K562 (cell line): ENCODE measurements around the gene PIGX. TPM values are rescaled to one million over a fixed set of nuclear protein-coding genes. Genes with fewer than 3 reads are reported as not detected.

Source experiments
- ATAC-seq: fragments of 200-7000 bp; cut with Tn5 transposase; 3 replicates; pipeline ENCODE4 v1.9.1; 2020; ENCODE audit warnings: moderate library complexity
- BruUV-seq: library from RNA; stranded (reverse); fragments of 400-500 nt; replicated peaks from 2 replicates; lab custom pipeline; 2021; lab: Mats Ljungman, UMichigan
- CTCF ChIA-PET: fragments of 300-600 bp; formaldehyde crosslinking; extraction: SDS; loops from one replicate; lab custom pipeline; 2021; ENCODE audit warnings: low intra/inter-chr PET ratio; lab: Yijun Ruan, JAX
- POLR2A ChIA-PET: fragments of 300-600, 350-650 bp; sonication (Branson Sonifier 250); formaldehyde crosslinking; extraction: SDS; loops from one replicate; lab custom pipeline; 2021; ENCODE audit warnings: antibody characterized with exemption, inconsistent platforms; lab: Yijun Ruan, JAX
- DNase-seq, 4 experiments: peaks; one replicate each; pipeline versions ENCODE4 v3.0.0 to v3.0.0-alpha.2; 2011 to 2018; ENCODE audit warnings: low spot score in 3 of 4, mixed read lengths in 3 of 4; ENCODE audit errors: extremely low read depth in 1 of 4
- FAIRE-seq: peaks from 2 replicates; lab custom pipeline; 2011; peaks lifted over from hg19 to GRCh38; lab: Jason Lieb, UNC
- H2AFZ ChIP-seq: 2 replicates; pipeline ENCODE4 v1.6.0; 2011; ENCODE audit warnings: low read depth, low read length, control low read depth, inconsistent platforms
- H3K27ac ChIP-seq: fragments of 200-600 bp; 3 replicates; pipeline ENCODE4 v1.8.0; 2011; ENCODE audit warnings: low read depth, mild to moderate bottlenecking, control low read depth, inconsistent platforms, low read length, moderate library complexity, mixed read lengths; ENCODE audit errors: extremely low read depth
- H3K27me3 ChIP-seq, 2 experiments: fragments of 300-600 bp in 1 of 2; 2 replicates in 1 of 2; 3 replicates in 1 of 2; pipeline versions ENCODE4 v1.6.0 to v1.8.0; 2011; ENCODE audit warnings: inconsistent platforms in 2 of 2, low read length in 2 of 2, mild to moderate bottlenecking in 1 of 2, mixed read lengths in 1 of 2, moderate library complexity in 1 of 2; ENCODE audit not compliant: control insufficient read depth in 2 of 2, insufficient read depth in 2 of 2
- H3K36me3 ChIP-seq: fragments of 300-600 bp; 3 replicates; pipeline ENCODE4 v1.8.0; 2011; ENCODE audit warnings: mild to moderate bottlenecking, low read length, inconsistent platforms; ENCODE audit not compliant: control insufficient read depth, insufficient read depth
- H3K4me1 ChIP-seq, 2 experiments: fragments of 200-600 bp in 1 of 2; replicated peaks in 1 of 2; 2 replicates in 1 of 2; 3 replicates in 1 of 2; pipeline versions ENCODE4 v1.5.1 to v1.8.0; 2011; ENCODE audit warnings: inconsistent platforms in 2 of 2, low read length in 2 of 2, mild to moderate bottlenecking in 1 of 2, mixed read lengths in 1 of 2, moderate library complexity in 1 of 2; ENCODE audit not compliant: control insufficient read depth in 2 of 2, insufficient read depth in 2 of 2
- H3K4me2 ChIP-seq: 2 replicates; pipeline ENCODE4 v1.6.1; 2011; ENCODE audit warnings: low read length, control low read depth, inconsistent platforms, mixed read lengths; ENCODE audit not compliant: insufficient read depth
- H3K4me3 ChIP-seq: fragments of 200-600 bp; sonication (generic), shearing (Covaris generic); 2 replicates; pipeline ENCODE4 v1.5.1; 2016; ENCODE audit warnings: control low read depth, inconsistent platforms
- H3K79me2 ChIP-seq: fragments of 200-600 bp; 3 replicates; pipeline ENCODE4 v1.8.0; 2011; ENCODE audit warnings: low read length, inconsistent platforms; ENCODE audit not compliant: control insufficient read depth, insufficient read depth
- H3K9ac ChIP-seq, 2 experiments: 2 replicates each; pipeline versions ENCODE4 v1.6.0 to v1.6.1; 2011; ENCODE audit warnings: low read depth in 2 of 2, low read length in 2 of 2, control low read depth in 1 of 2, inconsistent platforms in 1 of 2, mild to moderate bottlenecking in 1 of 2, mixed read lengths in 1 of 2; ENCODE audit not compliant: insufficient read depth in 1 of 2
- H3K9me1 ChIP-seq: one replicate; pipeline ENCODE4 v1.6.0; 2011; ENCODE audit warnings: inconsistent platforms, mild to moderate bottlenecking, low read length, moderate library complexity; ENCODE audit not compliant: control insufficient read depth, insufficient read depth
- H3K9me3 ChIP-seq: replicated peaks from 2 replicates; pipeline ENCODE4 v1.5.1; 2011; ENCODE audit warnings: low read depth, low read length, inconsistent platforms; ENCODE audit not compliant: control insufficient read depth, insufficient read depth
- H4K20me1 ChIP-seq: replicated peaks from 2 replicates; pipeline ENCODE4 v1.6.1; 2011; ENCODE audit warnings: low read length, inconsistent platforms, mixed read lengths; ENCODE audit not compliant: control insufficient read depth, insufficient read depth
- CBX1 ChIP-seq: sonication (generic); IDR thresholded peaks from 2 replicates; pipeline ENCODE4 v1.6.1; 2016; ENCODE audit warnings: antibody characterized with exemption, low read depth, mild to moderate bottlenecking
- HMG20B ChIP-seq: fragments of 250-450 bp; sonication (Bioruptor Pico); IDR thresholded peaks from 2 replicates; pipeline ENCODE4 v1.5.0; 2021; ENCODE audit warnings: mild to moderate bottlenecking
- MCM7 ChIP-seq, 2 experiments: fragments of 450-650 bp; IDR thresholded peaks; 2 replicates each; pipeline ENCODE4 v1.6.1; 2016 to 2018
- RBBP5 ChIP-seq: fragments of 200-600 bp; sonication (generic); IDR thresholded peaks from 2 replicates; pipeline ENCODE4 v1.6.1; 2012; ENCODE audit warnings: borderline replicate concordance, mild to moderate bottlenecking, low read length, control low read depth, inconsistent platforms; ENCODE audit not compliant: insufficient read depth, poor library complexity, severe bottlenecking
- ZNF830 ChIP-seq: fragments of 250-450 bp; sonication (Bioruptor Pico); IDR thresholded peaks from 2 replicates; pipeline ENCODE4 v1.5.0; 2021; ENCODE audit warnings: mild to moderate bottlenecking
- WGBS: fragments of 100-300 bp; shearing (Covaris generic); methylation state at CpG from one replicate; pipeline ENCODE4 v1.1.6; 2016; ENCODE audit warnings: low coverage, mixed read lengths; ENCODE audit not compliant: insufficient coverage; ENCODE audit errors: missing lambda C conversion rate; 5-methylcytosine and 5-hydroxymethylcytosine counted together
- in situ Hi-C: fragments of 300-500 bp; cut with MboI; formaldehyde crosslinking; loops from 4 replicates; pipeline ENCODE4 v1.15.0; 2018; ENCODE audit warnings: inconsistent platforms, mixed read lengths
- intact Hi-C: fragments of 100-400 bp; cut with micrococcal nuclease; formaldehyde crosslinking; loops from 2 replicates; pipeline ENCODE4 v1.14.2; 2022
- polyA plus RNA-seq, 8 experiments: library from polyadenylated mRNA; depleted of rRNA in 4 of 8; stranded (reverse) in 5 of 8; unstranded in 3 of 8; fragments of >200 nt; fragmentation: Nextera tagmentation in 2 of 8; fragmentation: Illumina TruSeq in 1 of 8; extraction: Ambion mirVana in 2 of 8; extraction: Trizol in 1 of 8; gene quantifications; 2 replicates each; pipeline versions ENCODE4 v1.2.1 to v1.2.3, GENCODE V29; 2011 to 2014; ENCODE audit warnings: inconsistent platforms in 1 of 8, missing spikeins in 1 of 8
- total RNA-seq, 7 experiments: library from RNA; depleted of rRNA in 6 of 7; stranded (reverse); fragments of >200 nt in 6 of 7; fragmentation: Illumina TruSeq in 2 of 7; extraction: Trizol in 2 of 7; gene quantifications; 2 replicates each; pipeline versions ENCODE4 v1.2.1 to v1.2.3, GENCODE V29; 2011 to 2021; ENCODE audit warnings: low replicate concordance in 1 of 7
- TF ChIP-seq, protein P1 (sequence below), 2 experiments: fragments of 450-650 bp; IDR thresholded peaks; 2 replicates each; pipeline ENCODE4 v1.6.1; 2016
- TF ChIP-seq, protein P2 (sequence below): fragments of 450-650 bp; IDR thresholded peaks from 2 replicates; pipeline ENCODE4 v1.6.1; 2018; ENCODE audit not compliant: partially characterized antibody
- TF ChIP-seq, protein P3 (sequence below): sonication (generic); formaldehyde crosslinking; IDR thresholded peaks from 2 replicates; pipeline ENCODE4 v1.8.1; 2023; ENCODE audit warnings: mild to moderate bottlenecking, missing genetic modification reagents
- TF ChIP-seq, protein P4 (sequence below): fragments of 450-650 bp; IDR thresholded peaks from 2 replicates; pipeline ENCODE4 v1.6.1; 2014; ENCODE audit warnings: low read depth, mild to moderate bottlenecking, moderate library complexity, borderline replicate concordance
- TF ChIP-seq, protein P5 (sequence below): fragments of 250-450 bp; sonication (Bioruptor Pico); IDR thresholded peaks from 2 replicates; pipeline ENCODE4 v1.8.0; 2021; ENCODE audit warnings: mild to moderate bottlenecking, moderate library complexity

PIGX gene
- total and polyA plus RNA-seq, 9 of the 15 experiments (the other 6 are each of a cell fraction or from before 2014, with no cell fraction given): 3.7 to 36.3 (median 26.9) TPM

DNA sequence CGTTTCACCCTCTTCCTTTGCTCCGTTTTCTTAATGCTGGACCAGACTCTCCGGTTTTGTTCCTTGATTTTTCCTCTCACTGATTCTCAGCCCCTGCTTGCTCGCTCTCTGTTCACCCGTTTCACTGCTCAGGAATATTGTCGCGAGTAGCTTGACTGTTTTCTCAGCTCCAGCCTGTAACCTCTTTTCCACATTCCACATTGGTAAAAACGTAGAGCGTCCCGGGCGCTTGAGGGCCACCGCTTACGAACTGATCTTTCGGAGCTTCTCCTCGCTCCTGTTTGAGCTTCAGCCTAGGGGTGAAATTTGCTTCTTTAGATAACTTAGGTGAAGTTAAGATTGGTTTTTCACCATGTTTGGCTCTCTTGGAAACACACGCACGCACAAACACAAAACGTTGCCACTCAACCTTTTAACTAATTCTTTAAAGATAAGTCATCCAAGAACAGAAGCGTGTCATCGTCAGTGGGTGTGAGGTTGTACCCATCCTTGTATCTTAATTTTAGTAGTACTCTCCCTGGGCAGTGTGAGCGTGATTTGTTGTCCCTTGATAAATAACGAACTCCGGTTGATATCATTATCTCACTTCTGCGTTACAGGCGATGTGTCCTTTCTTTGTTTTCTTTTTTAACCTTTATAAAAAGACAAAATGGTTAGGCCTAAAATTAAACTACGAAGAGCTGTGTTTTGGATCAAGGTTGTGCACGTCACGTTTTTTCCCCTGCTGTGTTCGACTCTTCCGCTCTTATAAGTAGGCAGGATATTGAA, 28.5 kb downstream of the PIGX start:
- H3K27me3 ChIP-seq: no peaks in the 10 kb centered on the region
- no peaks in the 10 kb centered on the region for H3K9me1 ChIP-seq
- peak; percentile 20 for ATAC-seq
- ChIA-PET CTCF (no interaction called here), POLR2A (interaction anchor here (0.5 to 1.6 kb wide), 16 partner anchors 10 to 623 kb away, joined by 3 to 6 read pairs (median 4); partner anchors contain the start of genes CEP19, FBXO45, PIGX and WDR53)
- WGBS: under 1% methylated on average over 30 of the region's 30 CpGs
- FAIRE-seq: peak; percentile 73
- H3K9me3 ChIP-seq: no peaks in the 10 kb centered on the region; the same call in 1 of the 2 replicates
- peak overlapping the region; percentile 97 for H3K4me3 ChIP-seq
- peaks cover 59% of the 10 kb centered on the region for H3K79me2 ChIP-seq
- H3K9ac ChIP-seq: peak overlapping the region; percentile 96 to 99
- H4K20me1 ChIP-seq: no peaks in the 10 kb centered on the region
- peak overlapping the region; percentile 96 for H3K27ac ChIP-seq
- peak overlapping the region; percentile 75 for H2AFZ ChIP-seq
- intact Hi-C loops (no loop called here), in situ Hi-C loops (no loop called here)
- peaks cover 0 to 7% of the 10 kb centered on the region in 2 experiments; a peak in 4 of 5 replicates for H3K4me1 ChIP-seq
- BruUV-seq: no TSS peak
- DNase-seq: peak in 2 of 4 experiments; percentile 14 to 59
- peaks cover 11% of the 10 kb centered on the region; the same call in 1 of the 3 replicates for H3K36me3 ChIP-seq
- H3K4me2 ChIP-seq: peak overlapping the region; percentile 98
- TF ChIP-seq CBX1: no peak
- TF ChIP-seq ZNF830 (CRISPR knock-in tag): no peak
- TF ChIP-seq, protein P1, sequence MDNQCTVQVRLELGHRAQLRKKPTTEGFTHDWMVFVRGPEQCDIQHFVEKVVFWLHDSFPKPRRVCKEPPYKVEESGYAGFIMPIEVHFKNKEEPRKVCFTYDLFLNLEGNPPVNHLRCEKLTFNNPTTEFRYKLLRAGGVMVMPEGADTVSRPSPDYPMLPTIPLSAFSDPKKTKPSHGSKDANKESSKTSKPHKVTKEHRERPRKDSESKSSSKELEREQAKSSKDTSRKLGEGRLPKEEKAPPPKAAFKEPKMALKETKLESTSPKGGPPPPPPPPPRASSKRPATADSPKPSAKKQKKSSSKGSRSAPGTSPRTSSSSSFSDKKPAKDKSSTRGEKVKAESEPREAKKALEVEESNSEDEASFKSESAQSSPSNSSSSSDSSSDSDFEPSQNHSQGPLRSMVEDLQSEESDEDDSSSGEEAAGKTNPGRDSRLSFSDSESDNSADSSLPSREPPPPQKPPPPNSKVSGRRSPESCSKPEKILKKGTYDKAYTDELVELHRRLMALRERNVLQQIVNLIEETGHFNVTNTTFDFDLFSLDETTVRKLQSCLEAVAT (IDR thresholded peaks at IDR 0.05): peak; percentile 80 to 84; a peak in 3 of 4 replicates
- TF ChIP-seq RBBP5: peak; percentile 57
- TF ChIP-seq, protein P2, sequence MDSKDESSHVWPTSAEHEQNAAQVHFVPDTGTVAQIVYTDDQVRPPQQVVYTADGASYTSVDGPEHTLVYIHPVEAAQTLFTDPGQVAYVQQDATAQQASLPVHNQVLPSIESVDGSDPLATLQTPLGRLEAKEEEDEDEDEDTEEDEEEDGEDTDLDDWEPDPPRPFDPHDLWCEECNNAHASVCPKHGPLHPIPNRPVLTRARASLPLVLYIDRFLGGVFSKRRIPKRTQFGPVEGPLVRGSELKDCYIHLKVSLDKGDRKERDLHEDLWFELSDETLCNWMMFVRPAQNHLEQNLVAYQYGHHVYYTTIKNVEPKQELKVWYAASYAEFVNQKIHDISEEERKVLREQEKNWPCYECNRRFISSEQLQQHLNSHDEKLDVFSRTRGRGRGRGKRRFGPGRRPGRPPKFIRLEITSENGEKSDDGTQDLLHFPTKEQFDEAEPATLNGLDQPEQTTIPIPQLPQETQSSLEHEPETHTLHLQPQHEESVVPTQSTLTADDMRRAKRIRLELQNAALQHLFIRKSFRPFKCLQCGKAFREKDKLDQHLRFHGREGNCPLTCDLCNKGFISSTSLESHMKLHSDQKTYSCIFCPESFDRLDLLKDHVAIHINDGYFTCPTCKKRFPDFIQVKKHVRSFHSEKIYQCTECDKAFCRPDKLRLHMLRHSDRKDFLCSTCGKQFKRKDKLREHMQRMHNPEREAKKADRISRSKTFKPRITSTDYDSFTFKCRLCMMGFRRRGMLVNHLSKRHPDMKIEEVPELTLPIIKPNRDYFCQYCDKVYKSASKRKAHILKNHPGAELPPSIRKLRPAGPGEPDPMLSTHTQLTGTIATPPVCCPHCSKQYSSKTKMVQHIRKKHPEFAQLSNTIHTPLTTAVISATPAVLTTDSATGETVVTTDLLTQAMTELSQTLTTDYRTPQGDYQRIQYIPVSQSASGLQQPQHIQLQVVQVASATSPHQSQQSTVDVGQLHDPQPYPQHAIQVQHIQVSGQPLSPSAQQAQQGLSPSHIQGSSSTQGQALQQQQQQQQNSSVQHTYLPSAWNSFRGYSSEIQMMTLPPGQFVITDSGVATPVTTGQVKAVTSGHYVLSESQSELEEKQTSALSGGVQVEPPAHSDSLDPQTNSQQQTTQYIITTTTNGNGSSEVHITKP: no peak
- TF ChIP-seq HMG20B (CRISPR knock-in tag): no peak
- TF ChIP-seq, protein P3, sequence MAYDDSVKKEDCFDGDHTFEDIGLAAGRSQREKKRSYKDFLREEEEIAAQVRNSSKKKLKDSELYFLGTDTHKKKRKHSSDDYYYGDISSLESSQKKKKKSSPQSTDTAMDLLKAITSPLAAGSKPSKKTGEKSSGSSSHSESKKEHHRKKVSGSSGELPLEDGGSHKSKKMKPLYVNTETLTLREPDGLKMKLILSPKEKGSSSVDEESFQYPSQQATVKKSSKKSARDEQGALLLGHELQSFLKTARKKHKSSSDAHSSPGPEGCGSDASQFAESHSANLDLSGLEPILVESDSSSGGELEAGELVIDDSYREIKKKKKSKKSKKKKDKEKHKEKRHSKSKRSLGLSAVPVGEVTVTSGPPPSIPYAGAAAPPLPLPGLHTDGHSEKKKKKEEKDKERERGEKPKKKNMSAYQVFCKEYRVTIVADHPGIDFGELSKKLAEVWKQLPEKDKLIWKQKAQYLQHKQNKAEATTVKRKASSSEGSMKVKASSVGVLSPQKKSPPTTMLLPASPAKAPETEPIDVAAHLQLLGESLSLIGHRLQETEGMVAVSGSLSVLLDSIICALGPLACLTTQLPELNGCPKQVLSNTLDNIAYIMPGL: no peak
- TF ChIP-seq MCM7 (IDR thresholded peaks at IDR 0.05): 0 out of 4 replicates have a peak, but pooled peaks of 1 of the 2 experiments have one; percentile 21
- TF ChIP-seq, protein P4, sequence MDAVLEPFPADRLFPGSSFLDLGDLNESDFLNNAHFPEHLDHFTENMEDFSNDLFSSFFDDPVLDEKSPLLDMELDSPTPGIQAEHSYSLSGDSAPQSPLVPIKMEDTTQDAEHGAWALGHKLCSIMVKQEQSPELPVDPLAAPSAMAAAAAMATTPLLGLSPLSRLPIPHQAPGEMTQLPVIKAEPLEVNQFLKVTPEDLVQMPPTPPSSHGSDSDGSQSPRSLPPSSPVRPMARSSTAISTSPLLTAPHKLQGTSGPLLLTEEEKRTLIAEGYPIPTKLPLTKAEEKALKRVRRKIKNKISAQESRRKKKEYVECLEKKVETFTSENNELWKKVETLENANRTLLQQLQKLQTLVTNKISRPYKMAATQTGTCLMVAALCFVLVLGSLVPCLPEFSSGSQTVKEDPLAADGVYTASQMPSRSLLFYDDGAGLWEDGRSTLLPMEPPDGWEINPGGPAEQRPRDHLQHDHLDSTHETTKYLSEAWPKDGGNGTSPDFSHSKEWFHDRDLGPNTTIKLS: no peak
- TF ChIP-seq, protein P5, sequence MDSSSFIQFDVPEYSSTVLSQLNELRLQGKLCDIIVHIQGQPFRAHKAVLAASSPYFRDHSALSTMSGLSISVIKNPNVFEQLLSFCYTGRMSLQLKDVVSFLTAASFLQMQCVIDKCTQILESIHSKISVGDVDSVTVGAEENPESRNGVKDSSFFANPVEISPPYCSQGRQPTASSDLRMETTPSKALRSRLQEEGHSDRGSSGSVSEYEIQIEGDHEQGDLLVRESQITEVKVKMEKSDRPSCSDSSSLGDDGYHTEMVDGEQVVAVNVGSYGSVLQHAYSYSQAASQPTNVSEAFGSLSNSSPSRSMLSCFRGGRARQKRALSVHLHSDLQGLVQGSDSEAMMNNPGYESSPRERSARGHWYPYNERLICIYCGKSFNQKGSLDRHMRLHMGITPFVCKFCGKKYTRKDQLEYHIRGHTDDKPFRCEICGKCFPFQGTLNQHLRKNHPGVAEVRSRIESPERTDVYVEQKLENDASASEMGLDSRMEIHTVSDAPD (CRISPR knock-in tag): no peak
